Endodermal cell (in vitro differentiated cells): ENCODE data around the gene SOST. TPM values are rescaled to one million over a fixed set of nuclear protein-coding genes. Genes with fewer than 3 reads are reported as not detected.

Source experiments
- DNase-seq: peaks from one replicate; pipeline ENCODE4 v3.0.0-alpha.2; 2017
- H3K27ac ChIP-seq: 2 replicates; pipeline ENCODE4 v1.5.1; 2013; ENCODE audit warnings: mild to moderate bottlenecking, low read depth, low read length, moderate library complexity
- H3K27me3 ChIP-seq: 2 replicates; pipeline ENCODE4 v1.6.1; 2013; ENCODE audit warnings: mild to moderate bottlenecking, low read length, moderate library complexity; ENCODE audit not compliant: insufficient read depth, control insufficient read depth, poor library complexity, severe bottlenecking
- H3K36me3 ChIP-seq: 2 replicates; pipeline ENCODE4 v1.7.0; 2013; ENCODE audit warnings: mild to moderate bottlenecking, low read length, moderate library complexity; ENCODE audit not compliant: control insufficient read depth, insufficient read depth
- H3K4me1 ChIP-seq: one replicate; pipeline ENCODE4 v1.7.0; 2013; ENCODE audit warnings: low read length; ENCODE audit not compliant: control insufficient read depth, insufficient read depth
- H3K4me3 ChIP-seq: 2 replicates; pipeline ENCODE4 v1.5.1; 2013; ENCODE audit warnings: mild to moderate bottlenecking, low read length, moderate library complexity
- H3K9ac ChIP-seq: 2 replicates; pipeline ENCODE4 v1.6.1; 2013; ENCODE audit warnings: mild to moderate bottlenecking, low read length, moderate library complexity; ENCODE audit not compliant: poor library complexity, severe bottlenecking; ENCODE audit errors: extremely low read depth
- H3K9me3 ChIP-seq: 2 replicates; pipeline ENCODE4 v1.6.1; 2013; ENCODE audit warnings: mild to moderate bottlenecking, low read length, moderate library complexity; ENCODE audit not compliant: control insufficient read depth
- H3K27ac Mint-ChIP-seq: 2 replicates; pipeline ENCODE4 v1.8.0; 2020; ENCODE audit warnings: mixed read lengths
- H3K27me3 Mint-ChIP-seq: 2 replicates; pipeline ENCODE4 v1.8.0; 2021; ENCODE audit warnings: mild to moderate bottlenecking, mixed read lengths; ENCODE audit not compliant: insufficient read depth
- H3K36me3 Mint-ChIP-seq: 2 replicates; pipeline ENCODE4 v1.8.0; 2020; ENCODE audit warnings: low read depth, mixed read lengths
- H3K4me1 Mint-ChIP-seq: 2 replicates; pipeline ENCODE4 v1.8.0; 2020; ENCODE audit warnings: mixed read lengths
- H3K4me3 Mint-ChIP-seq: 2 replicates; pipeline ENCODE4 v1.8.0; 2020; ENCODE audit warnings: mild to moderate bottlenecking, moderate library complexity, mixed read lengths
- H3K9me3 Mint-ChIP-seq: 2 replicates; pipeline ENCODE4 v1.8.0; 2020; ENCODE audit warnings: mild to moderate bottlenecking, mixed read lengths
- WGBS, 2 experiments: methylation state at CpG; one replicate each; pipeline versions ENCODE4 v1.1.5 to v1.1.7; 2013; ENCODE audit warnings: missing lambda C conversion rate in 2 of 2, mixed read lengths in 1 of 2; ENCODE audit not compliant: insufficient coverage in 1 of 2, insufficient read length in 1 of 2; 5-methylcytosine and 5-hydroxymethylcytosine counted together
- total RNA-seq, 2 donors: library from RNA; stranded (reverse); fragmentation: NEBNext Ultra II Directional in 1 of 2; extraction: Animal tissue kit (Norgen Biotek cat#: 25700) in 1 of 2; gene quantifications; 2 replicates in 1 of 2; 3 replicates in 1 of 2; pipeline ENCODE4 v1.2.1, GENCODE V29; 2021
- TF ChIP-seq, protein P1 (sequence below): fragments of 200-600 bp; sonication (generic); conservative IDR thresholded peaks from 2 replicates; pipeline ENCODE4 v1.5.0; 2021; ENCODE audit warnings: antibody characterized with exemption, mild to moderate bottlenecking

The SOST gene
- total RNA-seq, 2 donors from 2014 or later: not detected

DNA sequence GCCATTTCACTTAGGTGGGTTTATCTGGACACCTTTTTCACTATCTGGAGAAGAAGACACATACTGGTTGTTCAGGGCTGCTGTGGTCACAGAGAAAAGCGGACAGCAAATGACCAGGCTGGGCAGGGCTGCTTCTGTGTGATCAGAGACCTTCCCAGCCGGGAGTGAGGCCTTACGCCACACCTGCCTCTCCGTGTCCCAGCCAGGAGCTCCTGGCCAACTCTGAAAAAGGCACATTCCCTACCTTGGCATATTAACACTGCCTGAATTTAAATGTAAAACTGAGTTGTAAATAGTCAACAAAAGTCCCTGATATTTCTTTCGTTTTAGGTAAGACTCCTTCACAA lies 9.1 kb upstream of the SOST start:
- Mint-ChIP-seq H3K27ac (no peak overlapping the region), H3K4me3 (no peak overlapping the region), H3K9me3 (no peaks in the 10 kb centered on the region), H3K27me3 (no peaks in the 10 kb centered on the region), H3K36me3 (peaks cover 37% of the 10 kb centered on the region), H3K4me1 (peaks cover 2% of the 10 kb centered on the region)
- TF ChIP-seq, protein P1, sequence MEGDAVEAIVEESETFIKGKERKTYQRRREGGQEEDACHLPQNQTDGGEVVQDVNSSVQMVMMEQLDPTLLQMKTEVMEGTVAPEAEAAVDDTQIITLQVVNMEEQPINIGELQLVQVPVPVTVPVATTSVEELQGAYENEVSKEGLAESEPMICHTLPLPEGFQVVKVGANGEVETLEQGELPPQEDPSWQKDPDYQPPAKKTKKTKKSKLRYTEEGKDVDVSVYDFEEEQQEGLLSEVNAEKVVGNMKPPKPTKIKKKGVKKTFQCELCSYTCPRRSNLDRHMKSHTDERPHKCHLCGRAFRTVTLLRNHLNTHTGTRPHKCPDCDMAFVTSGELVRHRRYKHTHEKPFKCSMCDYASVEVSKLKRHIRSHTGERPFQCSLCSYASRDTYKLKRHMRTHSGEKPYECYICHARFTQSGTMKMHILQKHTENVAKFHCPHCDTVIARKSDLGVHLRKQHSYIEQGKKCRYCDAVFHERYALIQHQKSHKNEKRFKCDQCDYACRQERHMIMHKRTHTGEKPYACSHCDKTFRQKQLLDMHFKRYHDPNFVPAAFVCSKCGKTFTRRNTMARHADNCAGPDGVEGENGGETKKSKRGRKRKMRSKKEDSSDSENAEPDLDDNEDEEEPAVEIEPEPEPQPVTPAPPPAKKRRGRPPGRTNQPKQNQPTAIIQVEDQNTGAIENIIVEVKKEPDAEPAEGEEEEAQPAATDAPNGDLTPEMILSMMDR: no peak
- H3K27me3 ChIP-seq: no peaks in the 10 kb centered on the region
- H3K27ac ChIP-seq: no peak overlapping the region
- no peaks in the 10 kb centered on the region for H3K4me1 ChIP-seq
- H3K4me3 ChIP-seq: no peak overlapping the region
- H3K36me3 ChIP-seq: peaks cover 37% of the 10 kb centered on the region
- no peak overlapping the region for H3K9ac ChIP-seq
- DNase-seq: no peak
- WGBS, 2 experiments: 93 to 97% methylated on average over 4 to 5 of the region's 5 CpGs
- H3K9me3 ChIP-seq: no peaks in the 10 kb centered on the region

DNA sequence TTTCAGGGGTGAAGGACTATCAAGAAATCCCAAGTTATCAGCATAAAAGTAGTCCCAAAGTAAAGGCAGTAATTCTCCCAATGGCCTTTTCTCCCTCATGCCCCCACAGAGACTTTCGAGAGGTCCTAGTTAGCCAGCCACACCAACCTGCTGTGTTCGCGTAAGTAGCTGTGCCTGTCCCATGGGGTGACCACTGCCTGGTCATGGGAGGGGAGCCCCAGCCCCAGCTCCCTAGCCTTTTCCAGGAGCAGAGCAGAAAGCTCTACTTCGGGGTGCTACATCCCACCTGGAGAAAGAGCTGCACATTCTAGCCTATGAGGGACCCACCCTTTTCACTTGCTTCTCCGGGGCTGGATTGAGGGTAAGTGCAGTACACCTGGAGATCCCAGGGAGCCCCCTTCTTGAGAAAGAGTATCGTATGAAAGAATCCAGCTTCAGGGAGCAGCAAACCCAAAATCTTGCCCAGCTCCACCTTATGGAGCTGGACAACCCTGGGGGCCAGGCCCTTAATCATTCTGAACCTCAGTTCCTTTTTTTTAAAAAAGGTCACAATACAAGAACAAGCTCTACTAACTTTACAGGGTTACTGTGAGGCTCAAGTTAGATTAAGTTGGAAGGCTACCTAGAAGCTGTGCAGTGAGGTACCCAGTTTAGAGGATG lies 8.6 kb upstream of the SOST start:
- H3K9me3 Mint-ChIP-seq: no peaks in the 10 kb centered on the region
- H3K36me3 Mint-ChIP-seq: peaks cover 32% of the 10 kb centered on the region
- H3K36me3 ChIP-seq: peaks cover 32% of the 10 kb centered on the region
- H3K4me3 Mint-ChIP-seq: no peak overlapping the region
- H3K9ac ChIP-seq: no peak overlapping the region
- WGBS, 2 experiments: 93 to 96% methylated on average over 6 of the region's 6 CpGs
- DNase-seq: no peak
- no peaks in the 10 kb centered on the region for H3K27me3 Mint-ChIP-seq
- no peak overlapping the region for H3K27ac ChIP-seq
- no peaks in the 10 kb centered on the region for H3K9me3 ChIP-seq
- H3K27ac Mint-ChIP-seq: no peak overlapping the region
- H3K4me3 ChIP-seq: no peak overlapping the region
- peaks cover 2% of the 10 kb centered on the region for H3K4me1 Mint-ChIP-seq
- no peaks in the 10 kb centered on the region for H3K27me3 ChIP-seq
- TF ChIP-seq, protein P1: no peak
- no peaks in the 10 kb centered on the region for H3K4me1 ChIP-seq

DNA sequence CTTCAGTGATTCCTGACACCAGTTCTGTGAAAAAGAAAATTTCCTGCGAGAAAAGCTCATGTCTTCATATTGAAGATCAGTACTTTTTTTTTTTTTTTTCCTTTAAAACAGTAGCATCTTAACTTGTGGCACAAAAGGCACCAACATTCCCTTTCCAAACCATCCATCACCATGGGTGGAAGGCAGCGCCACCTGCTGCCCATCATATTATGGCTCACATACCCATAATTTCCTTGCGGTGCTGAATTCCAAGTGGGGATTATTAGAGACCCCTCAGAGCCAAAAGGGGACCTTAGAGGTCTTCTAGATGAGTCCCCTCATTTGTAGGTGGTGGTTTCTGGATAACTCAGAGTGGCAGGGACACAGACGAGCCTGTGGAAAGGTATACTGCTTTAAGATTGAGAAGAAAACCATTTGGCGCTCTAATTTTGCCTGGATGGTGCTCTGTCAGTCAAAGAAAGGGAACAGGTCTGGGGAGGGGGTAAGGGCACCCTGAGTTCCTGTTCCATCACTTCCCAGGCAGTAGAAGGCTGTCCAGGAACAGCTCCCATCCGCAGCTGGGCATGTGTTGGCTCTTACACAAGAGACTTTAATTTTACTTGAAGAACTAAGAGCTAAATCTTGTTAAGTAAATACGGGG lies 7.9 kb upstream of the SOST start:
- no peaks in the 10 kb centered on the region for H3K9me3 Mint-ChIP-seq
- Histone ChIP-seq H3K27me3 (no peaks in the 10 kb centered on the region), H3K9me3 (no peaks in the 10 kb centered on the region), H3K9ac (no peak overlapping the region), H3K4me3 (no peak overlapping the region), H3K36me3 (peaks cover 25% of the 10 kb centered on the region), H3K4me1 (no peaks in the 10 kb centered on the region), H3K27ac (no peak overlapping the region)
- H3K4me1 Mint-ChIP-seq: no peaks in the 10 kb centered on the region
- H3K36me3 Mint-ChIP-seq: peaks cover 27% of the 10 kb centered on the region
- 50 to 52% methylated on average over 7 of the region's 7 CpGs for WGBS, 2 experiments
- no peaks in the 10 kb centered on the region for H3K27me3 Mint-ChIP-seq
- H3K4me3 Mint-ChIP-seq: no peak overlapping the region
- peak; percentile 90 for DNase-seq
- no peak overlapping the region for H3K27ac Mint-ChIP-seq
- TF ChIP-seq, protein P1: peak; percentile 86
